ENCODE measurements around the gene BTBD7. TPM values are rescaled to one million over a fixed set of nuclear protein-coding genes. Genes with fewer than 3 reads are reported as not detected.

Gene BTBD7
- total and polyA plus RNA-seq, 2 of the 4 experiments (the other 2 are of a cell fraction), result 11.9 to 30.5 TPM

- dilution Hi-C loops (cut with HindIII; ENCODE audit: low sequenced_read_pairs, unreplicated experiment), result no loop called here
- BruUV-seq (replicated peaks), result no TSS peak
- in situ Hi-C loops (cut with MboI; ENCODE audit: low sequenced_read_pairs), result no loop called here
- H3K9ac ChIP-seq (ENCODE audit: low read depth, low read length), result no peak overlapping the region
- ChIA-PET POLR2A (ENCODE audit: unreplicated experiment) (no interaction called here), CTCF (no interaction called here)
- H2BK120ac ChIP-seq (ENCODE audit: low read depth, low read length), result no peak overlapping the region
- no peak overlapping the region for H4K5ac ChIP-seq (ENCODE audit: low read depth, low read length)
- no peaks in the 10 kb centered on the region for H3K9me3 ChIP-seq (ENCODE audit: control insufficient read depth, insufficient read depth, low read length)
- H3K9me1 ChIP-seq (ENCODE audit: insufficient read depth, low read length), result peaks cover 7% of the 10 kb centered on the region
- no peaks in the 10 kb centered on the region for H3K27me3 ChIP-seq (ENCODE audit: control insufficient read depth, insufficient read depth, low read length)
- no peak for TF ChIP-seq RAD21 (IDR thresholded peaks at IDR 0.05; ENCODE audit: low read length)
- TF ChIP-seq MAZ (IDR thresholded peaks at IDR 0.05; ENCODE audit: borderline replicate concordance, low read depth, low read length), result no peak
- TF ChIP-seq, protein P1, sequence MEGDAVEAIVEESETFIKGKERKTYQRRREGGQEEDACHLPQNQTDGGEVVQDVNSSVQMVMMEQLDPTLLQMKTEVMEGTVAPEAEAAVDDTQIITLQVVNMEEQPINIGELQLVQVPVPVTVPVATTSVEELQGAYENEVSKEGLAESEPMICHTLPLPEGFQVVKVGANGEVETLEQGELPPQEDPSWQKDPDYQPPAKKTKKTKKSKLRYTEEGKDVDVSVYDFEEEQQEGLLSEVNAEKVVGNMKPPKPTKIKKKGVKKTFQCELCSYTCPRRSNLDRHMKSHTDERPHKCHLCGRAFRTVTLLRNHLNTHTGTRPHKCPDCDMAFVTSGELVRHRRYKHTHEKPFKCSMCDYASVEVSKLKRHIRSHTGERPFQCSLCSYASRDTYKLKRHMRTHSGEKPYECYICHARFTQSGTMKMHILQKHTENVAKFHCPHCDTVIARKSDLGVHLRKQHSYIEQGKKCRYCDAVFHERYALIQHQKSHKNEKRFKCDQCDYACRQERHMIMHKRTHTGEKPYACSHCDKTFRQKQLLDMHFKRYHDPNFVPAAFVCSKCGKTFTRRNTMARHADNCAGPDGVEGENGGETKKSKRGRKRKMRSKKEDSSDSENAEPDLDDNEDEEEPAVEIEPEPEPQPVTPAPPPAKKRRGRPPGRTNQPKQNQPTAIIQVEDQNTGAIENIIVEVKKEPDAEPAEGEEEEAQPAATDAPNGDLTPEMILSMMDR (conservative IDR thresholded peaks at IDR 0.05; ENCODE audit: low read depth, low read length), result no peak
- no peak for TF ChIP-seq MXI1 (IDR thresholded peaks at IDR 0.05; ENCODE audit: borderline replicate concordance, low read depth, low read length)
- intact Hi-C loops (cut with micrococcal nuclease), result no loop called here
- H3K18ac ChIP-seq (ENCODE audit: low read depth, low read length), result no peak overlapping the region
- H4K20me1 ChIP-seq (ENCODE audit: insufficient read depth, low read length), result no peaks in the 10 kb centered on the region; the same call in 1 of the 2 replicates
- no peak overlapping the region for H2BK5ac ChIP-seq (ENCODE audit: low read depth, low read length, poor library complexity, severe bottlenecking)
- ATAC-seq (ENCODE audit: low read depth) (no peak), DNase-seq (no peak)
- H3K14ac ChIP-seq (replicated peaks; ENCODE audit: low read depth, low read length), result no peak overlapping the region
- H3K4ac ChIP-seq (ENCODE audit: low read depth, low read length), result no peak overlapping the region
- H3K56ac ChIP-seq (ENCODE audit: extremely low read depth, insufficient read depth, low read length), result no peak overlapping the region
- no peak overlapping the region for H4K8ac ChIP-seq (ENCODE audit: low read depth in 2 of 2, low read length in 2 of 2)
- no peak overlapping the region for H4K91ac ChIP-seq (ENCODE audit: insufficient read depth, low read depth, low read length)
- no peak overlapping the region for H2BK20ac ChIP-seq (ENCODE audit: low read depth, low read length)
- peaks cover 5% of the 10 kb centered on the region; the same call in 1 of the 2 replicates for H3K4me1 ChIP-seq (ENCODE audit: control insufficient read depth, insufficient read depth, low read length)
- H3K27ac ChIP-seq (ENCODE audit: insufficient read depth, low read length), result no peak overlapping the region
- no peak overlapping the region for H3K4me3 ChIP-seq (ENCODE audit: insufficient read depth, low read depth, low read length)
- no peak overlapping the region for H2AFZ ChIP-seq (replicated peaks; ENCODE audit: low read length, poor library complexity)
- H3K23ac ChIP-seq (ENCODE audit: low read depth, low read length), result no peak overlapping the region
- H3K36me3 ChIP-seq (ENCODE audit: control insufficient read depth, insufficient read depth, low read length), result peaks cover 5% of the 10 kb centered on the region
- no peak overlapping the region for H3K4me2 ChIP-seq (ENCODE audit: low read depth, low read length)
- H2BK15ac ChIP-seq (ENCODE audit: low read depth, low read length), result no peak overlapping the region
- peaks cover 44 to 58% of the 10 kb centered on the region in 2 experiments for H3K79me1 ChIP-seq (ENCODE audit: low read depth in 1 of 2, low read length in 2 of 2)
- H2AK5ac ChIP-seq (ENCODE audit: low read depth, low read length), result no peak overlapping the region
- no CpG with 5 or more reads among the region's 6 CpGs for WGBS, 2 experiments (ENCODE audit: extremely low coverage in 2 of 2, insufficient read length in 1 of 2)
- H2AK9ac ChIP-seq (replicated peaks; ENCODE audit: low read depth, low read length, poor library complexity), result no peak overlapping the region
These were observed 61.7 kb downstream of the BTBD7 start for GRCh38 chr14:93271111-93271510.

Measured in IMR-90 (cell line).